Breast epithelium (tissue), 3 donors: ENCODE measurements around the gene INTS4.

ENCODE experiments used
- POLR2A ChIP-seq: fragments of 450-650 bp; IDR thresholded peaks from one replicate; pipeline ENCODE4 v1.6.1; 2016; ENCODE audit warnings: antibody characterized with exemption, mild to moderate bottlenecking, moderate library complexity
- TF ChIP-seq, protein P1 (sequence below), 3 donors: fragments of 450-650 bp; IDR thresholded peaks; one replicate each; pipeline ENCODE4 v1.5.1; 2016 to 2017; ENCODE audit warnings: antibody characterized with exemption in 3 of 3, mild to moderate bottlenecking in 3 of 3, moderate library complexity in 3 of 3

GRCh38 chr11:78010755-78011154 is 16.3 kb upstream of the INTS4 start:
- TF ChIP-seq, protein P1, sequence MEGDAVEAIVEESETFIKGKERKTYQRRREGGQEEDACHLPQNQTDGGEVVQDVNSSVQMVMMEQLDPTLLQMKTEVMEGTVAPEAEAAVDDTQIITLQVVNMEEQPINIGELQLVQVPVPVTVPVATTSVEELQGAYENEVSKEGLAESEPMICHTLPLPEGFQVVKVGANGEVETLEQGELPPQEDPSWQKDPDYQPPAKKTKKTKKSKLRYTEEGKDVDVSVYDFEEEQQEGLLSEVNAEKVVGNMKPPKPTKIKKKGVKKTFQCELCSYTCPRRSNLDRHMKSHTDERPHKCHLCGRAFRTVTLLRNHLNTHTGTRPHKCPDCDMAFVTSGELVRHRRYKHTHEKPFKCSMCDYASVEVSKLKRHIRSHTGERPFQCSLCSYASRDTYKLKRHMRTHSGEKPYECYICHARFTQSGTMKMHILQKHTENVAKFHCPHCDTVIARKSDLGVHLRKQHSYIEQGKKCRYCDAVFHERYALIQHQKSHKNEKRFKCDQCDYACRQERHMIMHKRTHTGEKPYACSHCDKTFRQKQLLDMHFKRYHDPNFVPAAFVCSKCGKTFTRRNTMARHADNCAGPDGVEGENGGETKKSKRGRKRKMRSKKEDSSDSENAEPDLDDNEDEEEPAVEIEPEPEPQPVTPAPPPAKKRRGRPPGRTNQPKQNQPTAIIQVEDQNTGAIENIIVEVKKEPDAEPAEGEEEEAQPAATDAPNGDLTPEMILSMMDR (IDR thresholded peaks at IDR 0.05) = no peak
- TF ChIP-seq POLR2A = no peak
